ENCODE data around the gene PLOD3. TPM values are rescaled to one million over a fixed set of nuclear protein-coding genes. Genes with fewer than 3 reads are reported as not detected.
A peak's percentile ranks its signal among the peaks of the same experiment; 100 is the strongest.

The PLOD3 gene
- total RNA-seq, 2 donors from 2014 or later, result 39.0 to 44.7 TPM

DNA sequence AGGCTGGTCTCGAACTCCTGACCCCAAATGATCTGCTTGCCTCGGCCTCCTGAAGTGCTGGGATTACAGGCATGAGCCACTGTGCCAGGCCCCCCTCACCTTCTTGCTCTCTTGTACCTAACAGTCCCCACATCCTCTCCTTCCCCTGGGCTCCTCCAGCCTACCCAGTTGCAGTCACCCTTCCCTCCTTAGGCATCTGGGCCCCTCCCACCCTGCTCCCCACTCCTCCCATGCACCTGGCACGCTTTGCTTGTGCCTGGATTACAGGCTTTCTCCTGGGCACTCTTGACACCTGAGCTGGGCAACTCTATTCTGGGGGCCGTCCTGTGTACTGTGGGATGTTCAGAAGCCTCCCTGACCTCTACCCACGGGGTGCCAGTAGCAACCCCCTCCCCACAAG, 17.3 kb upstream of the PLOD3 start:
- no peak overlapping the region for H3K4me3 Mint-ChIP-seq
- no peaks in the 10 kb centered on the region for H3K36me3 Mint-ChIP-seq (ENCODE audit: low read depth)
- ATAC-seq (no peak), DNase-seq (no peak)
- no peaks in the 10 kb centered on the region for H3K9me3 ChIP-seq (ENCODE audit: control insufficient read depth, low read length, poor library complexity, severe bottlenecking)
- H3K27ac Mint-ChIP-seq, result no peak overlapping the region
- H3K4me1 Mint-ChIP-seq, result peaks cover 9% of the 10 kb centered on the region
- no peaks in the 10 kb centered on the region for H3K27me3 Mint-ChIP-seq

DNA sequence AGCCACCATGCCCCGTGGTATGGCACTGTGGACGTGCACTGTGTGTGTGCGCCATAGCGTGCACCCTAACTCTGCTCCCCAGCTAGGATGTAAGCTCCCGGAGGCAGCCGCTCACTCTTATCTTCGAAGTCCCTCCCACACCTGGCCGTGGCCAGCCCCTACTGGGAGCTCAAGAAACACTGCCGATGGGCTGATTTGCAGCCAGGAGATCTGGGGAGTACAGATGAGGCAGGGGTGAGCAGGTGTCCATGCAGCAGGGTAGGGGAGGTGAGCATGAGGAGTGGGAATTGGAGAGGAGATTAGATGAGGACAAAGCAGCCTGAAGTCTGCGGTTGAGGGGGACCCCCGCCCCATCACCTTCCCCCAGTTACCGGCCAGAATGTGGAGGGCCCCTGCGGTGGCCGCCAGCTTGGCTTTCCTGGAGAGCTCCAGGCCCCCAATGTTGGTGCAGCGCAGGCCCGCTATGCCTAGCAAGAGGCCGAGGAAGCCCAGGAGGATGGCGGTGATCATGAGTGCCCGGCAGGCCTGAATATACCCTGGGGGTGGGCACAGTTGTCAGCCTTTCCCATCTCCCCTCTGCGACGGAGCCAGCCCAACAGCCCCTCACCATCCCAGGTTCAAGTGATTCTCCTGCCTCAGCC, 16.6 kb upstream of the PLOD3 start:
- H3K27me3 Mint-ChIP-seq, result no peaks in the 10 kb centered on the region
- no peak overlapping the region for H3K27ac Mint-ChIP-seq
- H3K4me1 Mint-ChIP-seq, result peaks cover 9% of the 10 kb centered on the region
- no peak for DNase-seq
- ATAC-seq, result no peak
- no peak overlapping the region for H3K4me3 Mint-ChIP-seq
- no peaks in the 10 kb centered on the region for H3K36me3 Mint-ChIP-seq (ENCODE audit: low read depth)
- H3K9me3 ChIP-seq (ENCODE audit: control insufficient read depth, low read length, poor library complexity, severe bottlenecking), result no peaks in the 10 kb centered on the region

DNA sequence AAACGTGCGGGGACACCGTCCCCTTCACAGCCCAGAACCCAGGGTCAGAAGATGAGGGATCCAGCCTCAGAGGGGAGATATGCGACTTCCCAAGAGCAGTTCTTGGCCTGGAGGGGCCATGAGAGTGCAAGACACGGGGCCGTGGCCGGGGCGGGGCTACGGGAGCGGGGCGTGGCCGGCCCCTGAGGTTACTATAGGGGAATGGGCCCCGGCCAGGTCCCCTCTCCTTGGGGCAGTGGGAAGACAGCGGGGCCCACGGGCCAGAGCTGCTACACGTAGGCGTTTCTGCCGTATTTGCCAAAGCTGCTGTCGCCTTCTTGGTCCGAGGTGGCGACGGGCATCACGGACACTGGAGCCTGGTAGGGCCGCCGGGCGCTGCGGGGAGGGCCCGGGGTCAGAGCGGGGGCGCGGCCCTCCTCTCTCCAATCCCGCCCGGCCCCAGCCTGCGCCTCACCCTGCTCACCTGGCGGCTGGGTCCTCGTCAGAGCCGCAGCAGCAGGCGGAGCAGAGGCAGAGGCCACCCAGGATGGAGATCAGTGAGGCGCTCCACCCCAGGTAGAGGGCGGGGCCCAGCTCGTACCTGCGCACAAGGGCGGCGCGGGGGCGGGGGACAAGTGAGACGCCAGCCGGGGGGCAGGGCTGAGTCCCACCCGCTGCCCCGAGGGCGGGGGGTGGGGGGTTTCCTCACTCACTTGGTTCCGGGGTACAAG, 14.9 kb upstream of the PLOD3 start:
- Mint-ChIP-seq H3K4me3 (no peak overlapping the region), H3K27ac (no peak overlapping the region), H3K36me3 (ENCODE audit: low read depth) (no peaks in the 10 kb centered on the region), H3K27me3 (no peaks in the 10 kb centered on the region), H3K4me1 (peaks cover 7% of the 10 kb centered on the region)
- ATAC-seq (no peak), DNase-seq (no peak)
- no peaks in the 10 kb centered on the region for H3K9me3 ChIP-seq (ENCODE audit: control insufficient read depth, low read length, poor library complexity, severe bottlenecking)

DNA sequence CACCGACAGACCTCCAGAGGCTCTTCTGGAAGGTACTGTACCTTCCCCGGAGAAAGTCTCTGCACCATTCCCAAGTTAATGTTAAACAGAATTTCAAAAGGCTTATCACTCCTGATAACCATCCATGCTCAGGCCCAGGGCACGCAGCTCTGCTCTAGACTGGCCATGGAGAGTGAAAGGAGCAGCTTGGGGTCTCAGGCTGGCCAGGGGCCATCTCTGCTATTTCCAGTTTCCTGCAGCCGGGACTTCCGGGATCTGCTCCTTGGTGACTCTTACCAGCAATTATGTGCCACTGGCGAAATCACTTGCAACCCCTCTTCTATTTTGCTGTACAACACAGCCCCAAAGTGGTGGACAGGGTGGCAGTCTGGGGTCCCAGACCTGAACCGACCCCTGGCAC, 14.3 kb upstream of the PLOD3 start:
- no peaks in the 10 kb centered on the region for H3K9me3 ChIP-seq (ENCODE audit: control insufficient read depth, low read length, poor library complexity, severe bottlenecking)
- H3K4me1 Mint-ChIP-seq, result peaks cover 7% of the 10 kb centered on the region
- no peak for ATAC-seq
- no peaks in the 10 kb centered on the region for H3K36me3 Mint-ChIP-seq (ENCODE audit: low read depth)
- no peak overlapping the region for H3K27ac Mint-ChIP-seq
- H3K4me3 Mint-ChIP-seq, result no peak overlapping the region
- no peak for DNase-seq
- no peaks in the 10 kb centered on the region for H3K27me3 Mint-ChIP-seq

DNA sequence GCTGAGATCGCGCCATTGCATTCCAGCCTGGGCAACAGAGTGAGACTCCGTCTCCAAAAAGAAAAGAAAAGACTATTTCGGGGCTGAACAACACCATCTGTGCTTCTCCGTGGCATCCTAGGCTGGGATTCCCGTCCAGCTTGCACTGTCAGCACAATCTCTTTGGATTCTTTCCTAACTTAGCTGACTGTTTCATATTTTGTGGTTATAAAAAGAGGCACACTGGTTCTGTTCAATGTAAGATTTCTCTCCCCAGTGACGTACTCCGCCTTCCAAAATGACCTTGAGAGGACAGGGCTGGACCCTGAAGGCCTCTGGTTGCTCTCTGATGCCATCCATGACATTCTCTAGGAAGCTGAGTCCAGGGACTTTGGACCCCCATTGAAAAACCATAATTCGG, 9.3 kb upstream of the PLOD3 start:
- ATAC-seq, result no peak
- Mint-ChIP-seq H3K27ac (no peak overlapping the region), H3K27me3 (no peaks in the 10 kb centered on the region), H3K4me1 (peaks cover 9% of the 10 kb centered on the region), H3K4me3 (no peak overlapping the region), H3K36me3 (ENCODE audit: low read depth) (peaks cover 2% of the 10 kb centered on the region)
- no peaks in the 10 kb centered on the region for H3K9me3 ChIP-seq (ENCODE audit: control insufficient read depth, low read length, poor library complexity, severe bottlenecking)
- DNase-seq, result no peak

DNA sequence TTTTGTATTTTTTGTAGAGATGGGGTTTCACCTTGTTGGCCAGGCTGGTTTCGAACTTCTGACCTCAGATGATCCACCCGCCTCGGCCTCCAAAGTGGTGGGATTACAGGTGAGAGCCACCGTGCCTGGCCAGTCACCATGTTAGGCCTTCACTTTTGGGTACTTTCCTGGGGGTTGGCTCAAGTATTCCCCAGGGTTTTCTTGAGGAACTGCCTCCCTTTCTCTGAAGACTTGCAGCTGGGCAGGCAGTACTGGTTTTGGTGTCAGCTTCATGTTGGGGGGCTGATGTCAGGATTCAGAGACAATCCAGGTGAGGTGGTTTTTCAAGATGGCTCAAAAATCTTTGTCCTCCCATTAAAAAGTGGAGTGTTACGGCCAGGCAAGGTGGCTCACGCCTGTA, 8.3 kb upstream of the PLOD3 start:
- DNase-seq (no peak), ATAC-seq (no peak)
- peaks cover 10% of the 10 kb centered on the region for H3K4me1 Mint-ChIP-seq
- peak overlapping the region; percentile 41 for H3K27ac Mint-ChIP-seq
- H3K36me3 Mint-ChIP-seq (ENCODE audit: low read depth), result peaks cover 2% of the 10 kb centered on the region
- no peaks in the 10 kb centered on the region for H3K27me3 Mint-ChIP-seq
- H3K9me3 ChIP-seq (ENCODE audit: control insufficient read depth, low read length, poor library complexity, severe bottlenecking), result no peaks in the 10 kb centered on the region
- no peak overlapping the region for H3K4me3 Mint-ChIP-seq

DNA sequence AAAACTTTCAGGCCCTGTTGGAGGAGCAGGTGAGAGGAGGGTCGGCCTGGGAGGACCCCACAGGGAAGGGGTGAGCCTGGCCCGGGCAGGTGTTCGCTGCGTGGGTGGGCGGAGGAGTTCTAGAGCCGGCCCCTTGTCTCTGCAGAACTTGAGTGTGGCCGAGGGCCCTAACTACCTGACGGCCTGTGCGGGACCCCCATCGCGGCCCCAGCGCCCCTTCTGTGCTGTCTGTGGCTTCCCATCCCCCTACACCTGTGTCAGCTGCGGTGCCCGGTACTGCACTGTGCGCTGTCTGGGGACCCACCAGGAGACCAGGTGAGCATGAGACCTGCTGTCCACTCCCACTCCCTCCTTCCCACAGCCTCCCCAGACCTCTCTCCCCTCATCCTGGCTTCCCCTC, 6.1 kb upstream of the PLOD3 start:
- Mint-ChIP-seq H3K27ac (no peak overlapping the region), H3K4me1 (peaks cover 13% of the 10 kb centered on the region), H3K36me3 (ENCODE audit: low read depth) (peaks cover 2% of the 10 kb centered on the region), H3K4me3 (no peak overlapping the region), H3K27me3 (no peaks in the 10 kb centered on the region)
- DNase-seq (no peak), ATAC-seq (no peak)
- no peaks in the 10 kb centered on the region for H3K9me3 ChIP-seq (ENCODE audit: control insufficient read depth, low read length, poor library complexity, severe bottlenecking)

DNA sequence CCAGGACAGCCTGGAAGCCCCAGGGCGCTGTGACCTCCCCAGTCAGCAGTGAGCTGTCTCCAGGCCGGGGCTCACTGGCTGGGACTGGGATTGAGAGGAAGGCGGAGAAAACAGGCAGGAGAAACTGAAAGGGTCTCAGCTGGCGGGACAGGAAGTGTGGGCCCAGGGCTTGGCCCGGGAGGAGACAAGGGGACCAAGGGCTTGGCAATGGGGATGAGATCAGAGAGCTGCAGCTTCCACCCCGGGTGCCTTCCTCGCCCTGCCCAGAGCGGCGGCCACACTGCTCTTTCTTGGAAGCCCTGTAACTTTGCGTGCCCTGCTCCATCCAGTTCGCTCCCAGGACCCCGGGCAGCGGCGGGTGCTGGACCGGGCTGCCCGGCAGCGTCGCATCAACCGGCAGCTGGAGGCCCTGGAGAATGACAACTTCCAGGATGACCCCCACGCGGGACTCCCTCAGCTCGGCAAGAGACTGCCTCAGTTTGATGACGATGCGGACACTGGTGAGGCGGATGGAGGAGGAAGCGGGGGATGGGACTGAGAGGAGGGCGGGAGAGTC, 5.0 kb upstream of the PLOD3 start:
- no peaks in the 10 kb centered on the region for H3K27me3 Mint-ChIP-seq
- ATAC-seq, result no peak
- H3K4me3 Mint-ChIP-seq, result no peak overlapping the region
- peaks cover 20% of the 10 kb centered on the region for H3K4me1 Mint-ChIP-seq
- no peak for DNase-seq
- no peak overlapping the region for H3K27ac Mint-ChIP-seq
- H3K9me3 ChIP-seq (ENCODE audit: control insufficient read depth, low read length, poor library complexity, severe bottlenecking), result no peaks in the 10 kb centered on the region
- peaks cover 2% of the 10 kb centered on the region for H3K36me3 Mint-ChIP-seq (ENCODE audit: low read depth)

DNA sequence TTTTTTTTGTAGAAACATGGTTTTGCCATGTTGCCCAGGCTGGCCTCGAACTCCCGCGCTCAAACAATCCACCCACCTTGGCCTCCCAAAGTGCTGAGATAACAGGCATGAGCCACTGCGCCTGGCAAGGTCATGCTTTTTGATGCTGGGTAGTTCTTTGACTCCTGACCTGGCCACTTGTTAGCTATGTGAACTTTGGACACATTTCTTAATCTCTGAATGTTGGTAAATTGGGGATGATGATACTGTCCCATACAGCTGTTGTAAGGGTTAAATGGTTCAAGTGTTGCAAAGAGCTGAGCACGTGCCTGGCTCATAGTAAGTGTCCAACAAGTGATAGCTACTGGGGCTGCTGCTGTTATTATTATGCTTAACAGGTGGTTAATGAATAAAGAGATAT, 2.9 kb upstream of the PLOD3 start:
- Mint-ChIP-seq H3K36me3 (ENCODE audit: low read depth) (peaks cover 2% of the 10 kb centered on the region), H3K4me3 (peak overlapping the region; percentile 21), H3K4me1 (peaks cover 32% of the 10 kb centered on the region), H3K27me3 (no peaks in the 10 kb centered on the region), H3K27ac (no peak overlapping the region)
- no peak for DNase-seq
- no peaks in the 10 kb centered on the region for H3K9me3 ChIP-seq (ENCODE audit: control insufficient read depth, low read length, poor library complexity, severe bottlenecking)
- no peak for ATAC-seq

DNA sequence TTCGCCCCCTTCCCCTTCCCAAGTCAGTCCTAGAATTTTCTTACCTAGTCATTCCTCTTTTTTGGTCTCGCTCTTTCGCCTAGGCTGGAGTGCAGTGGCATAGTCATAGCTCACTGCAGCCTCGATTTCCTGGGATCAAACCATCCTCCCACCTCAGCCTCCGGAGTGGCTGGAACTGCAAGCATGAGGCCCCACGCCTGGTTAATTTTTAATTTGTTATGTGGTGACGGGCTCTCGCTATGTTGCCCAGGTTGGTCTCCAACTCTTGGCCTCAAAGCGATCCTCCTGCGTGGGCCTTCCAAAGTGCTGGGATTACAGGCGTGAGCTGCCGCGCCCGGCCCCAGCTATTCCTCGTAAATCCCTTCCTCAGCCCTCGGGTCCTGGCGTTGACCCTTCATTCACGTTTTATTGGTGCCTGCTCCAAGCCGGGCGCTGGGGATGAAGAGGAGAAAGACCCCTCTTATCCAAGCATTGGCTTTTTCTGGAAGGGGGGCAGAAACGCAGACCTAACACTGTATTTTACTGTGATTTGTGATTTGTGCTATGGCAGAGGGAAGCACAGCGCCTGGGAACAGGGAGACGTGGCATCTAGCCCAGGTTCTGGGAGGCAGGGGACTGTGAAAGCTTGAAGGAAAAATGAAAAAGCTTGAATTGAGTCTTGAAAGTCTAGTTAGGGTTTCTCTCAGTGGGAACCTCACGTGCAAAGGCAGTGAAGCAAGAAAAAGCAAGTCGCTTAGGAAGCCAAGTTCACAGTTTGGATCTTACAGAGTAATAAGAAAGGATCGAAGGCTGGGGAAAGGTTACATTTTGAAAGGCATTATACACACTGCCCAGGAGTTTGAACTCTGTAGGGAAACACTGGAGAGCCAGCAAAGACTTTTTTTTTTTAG, 1.1 kb upstream of the PLOD3 start:
- Mint-ChIP-seq H3K36me3 (ENCODE audit: low read depth) (no peaks in the 10 kb centered on the region), H3K27me3 (no peaks in the 10 kb centered on the region), H3K4me1 (peaks cover 32% of the 10 kb centered on the region), H3K4me3 (peak overlapping the region; percentile 92), H3K27ac (peak overlapping the region; percentile 96)
- no peaks in the 10 kb centered on the region for H3K9me3 ChIP-seq (ENCODE audit: control insufficient read depth, low read length, poor library complexity, severe bottlenecking)
- no peak for ATAC-seq
- no peak for DNase-seq

DNA sequence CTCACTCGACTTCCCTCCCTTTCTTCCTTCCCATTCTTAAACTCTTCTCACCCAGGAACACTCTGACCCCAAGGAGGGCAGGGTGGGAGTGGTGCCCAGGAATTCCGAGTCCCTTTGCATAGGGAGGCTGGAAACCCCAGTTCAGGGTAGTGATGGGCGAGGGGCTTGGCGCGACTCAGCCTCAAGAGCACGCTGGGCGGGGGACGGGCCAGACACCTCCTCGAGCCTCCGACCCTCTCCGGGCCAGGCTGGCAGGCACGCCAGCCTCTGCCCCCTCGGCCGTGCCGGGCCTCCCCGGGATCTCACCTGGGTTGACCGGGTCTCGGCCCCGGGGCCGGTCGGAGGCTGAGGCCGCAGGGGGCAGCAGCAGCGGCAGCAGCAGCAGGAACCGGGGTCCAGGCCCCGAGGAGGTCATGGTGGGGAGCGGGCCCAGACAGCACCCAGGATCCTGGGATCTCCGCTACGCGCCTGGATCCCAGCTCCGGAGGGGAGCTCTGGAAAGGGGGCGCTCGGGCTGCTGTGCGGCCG, 457 bp downstream of the PLOD3 start:
- DNase-seq (no peak), ATAC-seq (no peak)
- Mint-ChIP-seq H3K27ac (peak overlapping the region; percentile 57), H3K27me3 (no peaks in the 10 kb centered on the region), H3K4me1 (peaks cover 29% of the 10 kb centered on the region), H3K36me3 (ENCODE audit: low read depth) (no peaks in the 10 kb centered on the region), H3K4me3 (peak overlapping the region; percentile 92)
- H3K9me3 ChIP-seq (ENCODE audit: control insufficient read depth, low read length, poor library complexity, severe bottlenecking), result no peaks in the 10 kb centered on the region

DNA sequence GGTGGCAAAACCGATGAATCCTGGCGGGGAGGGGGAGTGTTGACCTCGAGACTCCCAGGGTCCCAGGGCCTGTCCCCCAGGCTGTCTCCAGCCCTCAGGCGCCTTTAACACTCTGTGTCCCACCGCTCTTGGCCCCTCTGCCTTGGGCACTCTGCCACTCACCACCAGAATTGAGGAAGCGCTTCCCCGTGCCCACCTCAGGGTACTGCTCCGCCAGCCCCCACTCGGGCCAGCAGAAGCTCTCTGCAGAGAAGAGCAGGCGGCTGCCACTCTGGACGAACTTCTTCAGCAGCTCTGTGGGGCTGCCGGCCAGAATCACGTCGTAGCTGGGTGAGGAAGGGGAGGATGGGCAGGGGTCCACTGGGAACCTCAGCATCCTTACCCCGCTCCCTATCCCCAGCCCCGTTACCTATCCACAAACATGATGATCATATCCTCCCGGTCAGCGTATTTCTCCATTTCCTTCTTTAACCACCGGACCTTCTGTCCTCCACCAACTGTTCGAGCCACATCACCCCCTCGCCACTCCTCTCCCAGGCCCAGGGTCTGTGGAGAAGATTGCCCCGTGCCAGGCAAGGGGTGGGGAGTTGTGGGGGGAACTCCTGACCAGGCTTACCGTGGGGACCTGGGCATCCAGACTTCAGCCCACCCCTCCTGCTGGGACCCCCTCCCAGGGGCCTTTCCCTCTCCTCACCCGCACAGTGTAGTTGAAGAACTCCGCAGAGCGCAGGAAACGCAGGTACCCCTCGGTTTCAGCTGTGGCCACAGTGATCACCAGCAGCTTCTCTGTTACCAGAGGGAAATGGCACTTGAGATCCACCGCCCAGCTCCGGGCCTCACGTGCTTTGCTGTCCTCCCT, 1.2 kb downstream of the PLOD3 start:
- peaks cover 26% of the 10 kb centered on the region for H3K4me1 Mint-ChIP-seq
- peak overlapping the region; percentile 57 for H3K27ac Mint-ChIP-seq
- ATAC-seq (no peak), DNase-seq (no peak)
- no peaks in the 10 kb centered on the region for H3K9me3 ChIP-seq (ENCODE audit: control insufficient read depth, low read length, poor library complexity, severe bottlenecking)
- peak overlapping the region; percentile 92 for H3K4me3 Mint-ChIP-seq
- no peaks in the 10 kb centered on the region for H3K27me3 Mint-ChIP-seq
- no peaks in the 10 kb centered on the region for H3K36me3 Mint-ChIP-seq (ENCODE audit: low read depth)
